Mesenchymal stem cell (in vitro differentiated cells and primary cell): ENCODE results near the gene KCNQ4.

Experiments used
- DNase-seq: peaks from one replicate; pipeline ENCODE4 v3.0.0-alpha.2; 2013
- H2AFZ ChIP-seq: one replicate; pipeline ENCODE4 v1.6.1; 2013; ENCODE audit warnings: low read depth, mild to moderate bottlenecking, control low read depth, inconsistent platforms, low read length, moderate library complexity
- H2AK5ac ChIP-seq: 2 replicates; pipeline ENCODE4 v1.6.1; 2013; ENCODE audit warnings: low read length, moderate library complexity, mild to moderate bottlenecking, inconsistent platforms; ENCODE audit not compliant: severe bottlenecking
- H2BK120ac ChIP-seq: one replicate; pipeline ENCODE4 v1.6.1; 2013; ENCODE audit warnings: low read depth, mild to moderate bottlenecking, inconsistent platforms, low read length, moderate library complexity
- H2BK12ac ChIP-seq, 2 experiments: one replicate each; pipeline ENCODE4 v1.6.1; 2013; ENCODE audit warnings: inconsistent platforms in 2 of 2, low read length in 2 of 2, mild to moderate bottlenecking in 2 of 2, moderate library complexity in 2 of 2, control low read depth in 1 of 2
- H2BK15ac ChIP-seq: one replicate; pipeline ENCODE4 v1.6.1; 2013; ENCODE audit warnings: mild to moderate bottlenecking, low read depth, inconsistent platforms; ENCODE audit not compliant: poor library complexity, severe bottlenecking
- H2BK5ac ChIP-seq: 2 replicates; pipeline ENCODE4 v1.6.1; 2013; ENCODE audit warnings: low read depth, mild to moderate bottlenecking, low read length, control low read depth, inconsistent platforms; ENCODE audit not compliant: poor library complexity, severe bottlenecking
- H3K14ac ChIP-seq, 2 experiments: one replicate each; pipeline ENCODE4 v1.6.1; 2013; ENCODE audit warnings: inconsistent platforms in 2 of 2, low read length in 2 of 2, control low read depth in 1 of 2, mild to moderate bottlenecking in 1 of 2, moderate library complexity in 1 of 2
- H3K18ac ChIP-seq, 2 experiments: one replicate each; pipeline ENCODE4 v1.6.1; 2013; ENCODE audit warnings: inconsistent platforms in 2 of 2, low read length in 2 of 2, control low read depth in 1 of 2, low read depth in 1 of 2, mild to moderate bottlenecking in 1 of 2
- H3K23ac ChIP-seq, 2 experiments: one replicate each; pipeline ENCODE4 v1.6.1; 2013; ENCODE audit warnings: inconsistent platforms in 2 of 2, low read length in 2 of 2, mild to moderate bottlenecking in 2 of 2, moderate library complexity in 2 of 2, control low read depth in 1 of 2
- H3K27ac ChIP-seq: 2 replicates; pipeline ENCODE4 v1.5.1; 2013; ENCODE audit warnings: mild to moderate bottlenecking, moderate library complexity, low read length, control low read depth, inconsistent platforms; ENCODE audit not compliant: poor library complexity, severe bottlenecking
- H3K27me3 ChIP-seq, 2 experiments: 2 replicates each; pipeline versions ENCODE4 v1.6.1 to v1.7.0; 2013; ENCODE audit warnings: low read length in 2 of 2, mild to moderate bottlenecking in 2 of 2, moderate library complexity in 2 of 2, control low read depth in 1 of 2, inconsistent platforms in 1 of 2; ENCODE audit not compliant: control insufficient read depth in 1 of 2, insufficient read depth in 1 of 2
- H3K36me3 ChIP-seq, 2 experiments: 2 replicates each; pipeline versions ENCODE4 v1.6.1 to v1.7.0; 2013; ENCODE audit warnings: low read length in 2 of 2, control low read depth in 1 of 2, inconsistent platforms in 1 of 2, low read depth in 1 of 2, mild to moderate bottlenecking in 1 of 2; ENCODE audit not compliant: insufficient read depth in 2 of 2, control insufficient read depth in 1 of 2
- H3K4ac ChIP-seq, 2 experiments: one replicate each; pipeline ENCODE4 v1.6.1; 2013; ENCODE audit warnings: inconsistent platforms in 2 of 2, low read length in 2 of 2, mild to moderate bottlenecking in 2 of 2, moderate library complexity in 2 of 2, control low read depth in 1 of 2, low read depth in 1 of 2
- H3K4me1 ChIP-seq: 2 replicates; pipeline ENCODE4 v1.6.1; 2013; ENCODE audit warnings: low read depth, low read length, control low read depth; ENCODE audit not compliant: control insufficient read depth, insufficient read depth
- H3K4me2 ChIP-seq: 2 replicates; pipeline ENCODE4 v1.6.1; 2013; ENCODE audit warnings: low read length, mild to moderate bottlenecking, inconsistent platforms; ENCODE audit not compliant: poor library complexity, severe bottlenecking
- H3K4me3 ChIP-seq, 2 experiments: 2 replicates each; pipeline versions ENCODE4 v1.5.1 to v1.7.0; 2013; ENCODE audit warnings: low read length in 2 of 2, mild to moderate bottlenecking in 2 of 2, control low read depth in 1 of 2, low read depth in 1 of 2; ENCODE audit not compliant: insufficient read depth in 1 of 2
- H3K79me1 ChIP-seq: replicated peaks from 2 replicates; pipeline ENCODE4 v1.6.1; 2013; ENCODE audit warnings: mild to moderate bottlenecking, control low read depth, low read length, inconsistent platforms; ENCODE audit not compliant: poor library complexity, severe bottlenecking
- H3K9ac ChIP-seq: 2 replicates; pipeline ENCODE4 v1.7.0; 2013; ENCODE audit warnings: mild to moderate bottlenecking, low read length, moderate library complexity
- H3K9me3 ChIP-seq: 2 replicates; pipeline ENCODE4 v1.7.0; 2013; ENCODE audit warnings: mild to moderate bottlenecking, low read length; ENCODE audit not compliant: control insufficient read depth
- H4K8ac ChIP-seq: one replicate; pipeline ENCODE4 v1.6.1; 2013; ENCODE audit warnings: inconsistent platforms, mild to moderate bottlenecking, low read length, moderate library complexity
- H4K91ac ChIP-seq: one replicate; pipeline ENCODE4 v1.6.1; 2013; ENCODE audit warnings: mild to moderate bottlenecking, low read length, inconsistent platforms
- WGBS: methylation state at CpG from one replicate; pipeline ENCODE4 v1.1.7; 2013; ENCODE audit warnings: mixed read lengths; 5-methylcytosine and 5-hydroxymethylcytosine counted together

Gene KCNQ4

DNA sequence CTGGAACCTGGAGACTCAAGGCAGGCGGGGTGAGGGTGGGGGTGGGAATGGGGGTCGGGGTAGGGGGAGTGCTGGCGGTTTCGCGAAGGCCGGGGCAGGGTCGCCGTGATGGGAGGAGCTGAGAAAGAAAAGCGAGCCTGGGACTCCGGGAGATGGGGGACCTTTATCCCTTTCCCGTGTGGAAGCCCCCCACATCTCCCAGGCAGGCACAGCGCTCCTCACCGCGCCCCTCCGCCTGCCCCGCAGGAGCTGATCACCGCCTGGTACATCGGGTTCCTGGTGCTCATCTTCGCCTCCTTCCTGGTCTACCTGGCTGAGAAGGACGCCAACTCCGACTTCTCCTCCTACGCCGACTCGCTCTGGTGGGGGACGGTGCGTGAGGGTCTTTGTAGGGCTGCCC lies 35.5 kb downstream of the KCNQ4 start:
- H3K27ac ChIP-seq = no peak overlapping the region
- H2BK120ac ChIP-seq = no peak overlapping the region
- no peak overlapping the region for H4K91ac ChIP-seq
- 59% methylated on average over 17 of the region's 26 CpGs for WGBS
- H3K4ac ChIP-seq = no peak overlapping the region
- no peak overlapping the region for H2BK15ac ChIP-seq
- peaks cover 0 to 3% of the 10 kb centered on the region in 2 experiments for H3K36me3 ChIP-seq
- H3K23ac ChIP-seq = no peak overlapping the region
- H4K8ac ChIP-seq = no peak overlapping the region
- DNase-seq = no peak
- H3K9ac ChIP-seq = no peak overlapping the region
- no peaks in the 10 kb centered on the region for H3K9me3 ChIP-seq
- H3K27me3 ChIP-seq = peaks cover 11 to 61% of the 10 kb centered on the region in 2 experiments
- no peak overlapping the region for H2AFZ ChIP-seq
- no peak overlapping the region for H3K18ac ChIP-seq
- H3K14ac ChIP-seq = no peak overlapping the region
- H3K4me2 ChIP-seq = no peak overlapping the region
- no peak overlapping the region for H2AK5ac ChIP-seq
- no peaks in the 10 kb centered on the region for H3K79me1 ChIP-seq
- no peak overlapping the region for H2BK12ac ChIP-seq
- no peak overlapping the region for H3K4me3 ChIP-seq
- no peak overlapping the region for H2BK5ac ChIP-seq
- H3K4me1 ChIP-seq = peaks cover 28% of the 10 kb centered on the region

DNA sequence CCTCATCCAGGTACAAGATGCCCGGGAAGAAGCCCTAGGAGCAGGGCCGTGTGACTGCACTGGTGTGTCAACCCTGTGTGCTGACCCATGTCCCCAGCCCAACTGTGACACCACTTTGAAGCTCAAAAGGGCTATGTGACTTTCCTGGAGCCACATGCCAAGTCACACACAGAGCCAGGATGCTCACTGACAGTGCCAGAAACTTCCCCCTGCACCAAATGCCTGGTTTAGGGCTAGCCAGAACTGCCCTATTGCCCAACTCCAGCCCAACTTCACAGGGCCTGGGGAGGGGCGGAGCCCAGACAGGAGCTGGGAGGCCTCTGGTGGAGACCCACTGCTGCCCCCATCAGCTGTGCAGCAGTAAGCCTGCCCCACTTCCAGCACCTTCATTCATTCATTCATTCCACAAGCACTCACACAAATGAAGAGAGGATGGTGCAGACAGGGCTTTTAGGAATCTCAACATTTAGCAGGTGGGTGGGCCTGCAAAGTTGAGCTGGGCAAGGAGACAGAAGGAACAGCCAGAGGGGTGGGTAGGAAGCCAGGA lies 36.7 kb downstream of the KCNQ4 start:
- no peak overlapping the region for H2BK15ac ChIP-seq
- H3K4me3 ChIP-seq = no peak overlapping the region
- no peaks in the 10 kb centered on the region for H3K9me3 ChIP-seq
- no peak overlapping the region for H3K4me2 ChIP-seq
- no peak overlapping the region for H2AFZ ChIP-seq
- no peak overlapping the region for H2AK5ac ChIP-seq
- no peak overlapping the region for H3K23ac ChIP-seq
- H3K27me3 ChIP-seq = peaks cover 11 to 70% of the 10 kb centered on the region in 2 experiments
- H2BK120ac ChIP-seq = no peak overlapping the region
- H2BK5ac ChIP-seq = no peak overlapping the region
- no peak overlapping the region for H3K14ac ChIP-seq
- H3K9ac ChIP-seq = no peak overlapping the region
- H3K4me1 ChIP-seq = peaks cover 38% of the 10 kb centered on the region
- no peaks in the 10 kb centered on the region for H3K79me1 ChIP-seq
- H3K27ac ChIP-seq = no peak overlapping the region
- H3K36me3 ChIP-seq = peaks cover 0 to 3% of the 10 kb centered on the region in 2 experiments
- H3K4ac ChIP-seq = no peak overlapping the region
- no peak for DNase-seq
- H2BK12ac ChIP-seq = no peak overlapping the region
- 95% methylated on average over 2 of the region's 3 CpGs for WGBS
- H4K8ac ChIP-seq = no peak overlapping the region
- H3K18ac ChIP-seq = no peak overlapping the region
- H4K91ac ChIP-seq = peak overlapping the region; percentile 28

DNA sequence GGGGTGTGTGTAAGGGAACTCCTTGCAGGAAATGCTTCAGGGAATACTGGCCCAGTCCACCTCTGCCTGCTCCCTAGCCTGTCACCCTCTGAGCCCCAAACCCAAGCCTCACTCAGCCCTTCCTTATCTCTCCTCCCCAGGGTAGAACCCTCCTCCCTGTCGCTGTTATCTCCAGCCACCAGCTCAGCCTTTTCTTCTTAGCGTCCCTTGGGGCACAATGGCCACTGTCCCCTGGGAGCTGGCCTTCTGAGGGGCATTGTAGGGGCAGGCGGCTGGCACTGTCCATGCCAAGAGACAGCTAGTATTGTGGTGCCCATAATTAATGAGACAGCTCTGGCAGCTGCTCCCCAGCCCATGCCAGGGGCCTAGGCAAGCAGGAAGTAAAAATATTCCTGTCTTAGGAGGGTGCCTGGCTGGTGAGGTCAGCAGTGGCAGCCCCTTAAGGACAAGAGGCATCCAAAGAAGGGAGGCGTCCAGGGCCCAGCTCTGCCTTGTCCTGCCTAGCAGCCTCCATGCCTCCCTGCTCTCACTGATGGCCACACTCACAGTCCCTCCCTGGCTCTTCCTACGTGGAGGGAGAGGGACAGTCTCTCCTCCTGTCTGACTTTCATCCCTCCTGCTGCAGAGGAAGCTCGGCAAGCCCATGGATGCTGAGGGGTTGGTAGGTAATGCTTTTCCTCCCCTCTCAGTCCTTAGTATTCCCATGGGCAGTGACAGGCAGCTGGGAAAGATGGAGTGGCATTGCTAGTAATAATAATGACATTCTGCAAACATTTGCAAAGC lies 37.5 kb downstream of the KCNQ4 start:
- H2AK5ac ChIP-seq = no peak overlapping the region
- peaks cover 11 to 70% of the 10 kb centered on the region in 2 experiments for H3K27me3 ChIP-seq
- no peak overlapping the region for H3K4ac ChIP-seq
- no peak overlapping the region for H3K23ac ChIP-seq
- H3K27ac ChIP-seq = no peak overlapping the region
- H3K18ac ChIP-seq = no peak overlapping the region
- no peak overlapping the region for H4K8ac ChIP-seq
- no peak overlapping the region for H3K4me2 ChIP-seq
- peak overlapping the region in 1 of 2 experiments; percentile 58 for H3K14ac ChIP-seq
- H2BK15ac ChIP-seq = no peak overlapping the region
- no peak overlapping the region for H2BK120ac ChIP-seq
- no peaks in the 10 kb centered on the region for H3K79me1 ChIP-seq
- H3K9ac ChIP-seq = no peak overlapping the region
- no peak overlapping the region for H2BK5ac ChIP-seq
- H2AFZ ChIP-seq = no peak overlapping the region
- H4K91ac ChIP-seq = no peak overlapping the region
- WGBS = 66% methylated on average over 4 of the region's 6 CpGs
- DNase-seq = no peak
- H3K9me3 ChIP-seq = no peaks in the 10 kb centered on the region
- H3K4me3 ChIP-seq = no peak overlapping the region
- H2BK12ac ChIP-seq = no peak overlapping the region
- peaks cover 46% of the 10 kb centered on the region for H3K4me1 ChIP-seq
- H3K36me3 ChIP-seq = peaks cover 0 to 3% of the 10 kb centered on the region in 2 experiments

DNA sequence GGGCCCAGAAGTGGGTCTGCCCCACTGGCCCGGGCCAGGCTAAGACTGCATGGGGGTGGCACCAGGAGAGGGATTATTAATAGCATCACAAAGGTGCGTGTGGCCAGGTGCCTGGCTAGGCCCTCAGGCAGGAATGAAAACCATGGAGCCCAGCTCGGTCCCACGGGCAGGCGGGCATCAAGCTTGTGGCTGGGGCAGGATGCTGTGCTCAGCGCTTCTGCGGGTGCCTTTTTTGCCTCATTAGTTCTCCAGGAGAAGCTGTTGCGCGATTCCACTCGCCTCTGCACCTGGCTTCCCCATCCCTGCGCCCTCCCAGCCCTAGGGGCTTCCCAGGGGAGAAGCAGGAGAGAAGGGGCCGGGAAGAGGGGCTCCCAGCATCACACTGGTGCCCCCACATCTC lies 39.3 kb downstream of the KCNQ4 start:
- H2BK120ac ChIP-seq = no peak overlapping the region
- no peak overlapping the region for H2AFZ ChIP-seq
- no peak overlapping the region for H3K27ac ChIP-seq
- no peak for DNase-seq
- peaks cover 45% of the 10 kb centered on the region for H3K4me1 ChIP-seq
- no peak overlapping the region for H4K91ac ChIP-seq
- H2BK12ac ChIP-seq = no peak overlapping the region
- H3K36me3 ChIP-seq = peaks cover 0 to 3% of the 10 kb centered on the region in 2 experiments
- H2AK5ac ChIP-seq = no peak overlapping the region
- no peak overlapping the region for H3K14ac ChIP-seq
- 96% methylated on average over 11 of the region's 12 CpGs for WGBS
- no peak overlapping the region for H2BK15ac ChIP-seq
- no peaks in the 10 kb centered on the region for H3K79me1 ChIP-seq
- H3K18ac ChIP-seq = no peak overlapping the region
- no peak overlapping the region for H2BK5ac ChIP-seq
- H3K4me2 ChIP-seq = no peak overlapping the region
- H4K8ac ChIP-seq = no peak overlapping the region
- no peak overlapping the region for H3K9ac ChIP-seq
- H3K9me3 ChIP-seq = no peaks in the 10 kb centered on the region
- H3K27me3 ChIP-seq = peaks cover 5 to 67% of the 10 kb centered on the region in 2 experiments
- H3K23ac ChIP-seq = no peak overlapping the region
- no peak overlapping the region for H3K4ac ChIP-seq
- H3K4me3 ChIP-seq = no peak overlapping the region
